WI38 (cell line): ENCODE data around the gene CALY.

Experiments
- H3K4me3 ChIP-seq: 2 replicates; pipeline ENCODE4 v1.5.1; 2011; ENCODE audit warnings: low read depth, mild to moderate bottlenecking, control low read depth, low read length
- CTCF ChIP-seq: IDR thresholded peaks from 2 replicates; pipeline ENCODE4 v1.5.1; 2012; ENCODE audit warnings: low read depth, mild to moderate bottlenecking, control low read depth, low read length

The CALY gene

DNA sequence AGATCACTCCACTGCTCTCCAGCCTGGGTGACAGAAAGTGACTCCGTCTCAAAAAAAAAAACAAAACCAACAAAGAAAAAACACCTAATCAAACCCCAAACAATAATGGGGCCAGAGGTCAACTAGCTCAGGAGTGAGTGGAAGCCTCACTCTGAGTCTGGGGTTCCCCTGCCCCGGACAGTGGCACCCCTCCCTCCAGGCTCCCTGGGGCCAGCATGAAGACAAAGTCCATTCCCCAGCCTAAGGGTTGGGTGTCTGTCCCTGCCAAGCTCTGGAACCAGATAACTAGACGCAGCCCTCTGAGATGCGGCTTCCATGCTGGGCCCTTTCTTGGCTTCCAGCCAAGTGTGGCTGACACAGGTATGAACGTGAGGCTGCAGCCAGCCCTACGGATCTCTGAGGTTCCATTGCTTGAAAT is 22.9 kb upstream of the CALY start:
- no peak for TF ChIP-seq CTCF
- H3K4me3 ChIP-seq = no peak overlapping the region

- no peak overlapping the region for H3K4me3 ChIP-seq
- TF ChIP-seq CTCF = no peak
These were observed 22.2 kb upstream of the CALY start for GRCh38 chr10:133358925-133359310.

DNA sequence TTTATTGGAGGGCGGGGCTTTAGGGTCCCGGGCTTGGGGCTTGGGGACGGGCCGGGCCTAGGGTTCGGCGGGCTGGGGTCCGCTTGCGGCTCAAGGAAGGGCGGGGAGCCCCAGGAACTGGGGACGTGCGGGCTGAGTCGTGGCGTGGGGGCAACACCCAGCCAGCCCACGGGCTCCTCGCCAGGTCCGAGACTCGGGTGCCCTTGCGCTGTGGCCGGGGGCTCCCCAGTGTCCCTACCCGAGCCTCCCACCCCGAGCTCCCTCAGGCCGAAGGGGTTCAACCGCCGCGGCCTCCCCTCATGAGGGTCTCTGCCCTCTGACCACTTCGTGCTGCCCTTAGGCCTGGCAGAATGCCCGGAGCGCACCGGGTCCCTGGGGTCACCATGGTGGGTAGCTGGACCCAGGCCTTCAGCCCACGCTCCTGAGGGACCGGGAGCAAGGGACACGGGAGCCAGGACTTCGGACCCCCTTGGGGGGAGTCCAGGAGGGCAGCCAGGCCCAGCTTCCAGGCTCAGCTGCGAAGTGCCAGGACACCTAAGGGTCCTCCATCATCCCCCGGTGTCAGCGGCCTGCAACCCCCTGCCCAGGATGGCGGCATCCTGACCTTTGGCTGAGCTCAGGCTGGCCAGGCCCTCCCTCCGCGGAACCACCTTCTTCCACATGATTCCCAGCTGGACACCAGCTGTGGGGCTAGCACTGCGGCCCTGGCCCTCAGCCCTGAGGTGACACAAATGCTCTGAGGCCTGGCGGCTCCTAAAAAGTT is 21.6 kb upstream of the CALY start:
- no peak overlapping the region for H3K4me3 ChIP-seq
- no peak for TF ChIP-seq CTCF

GRCh38 chr10:133357285-133358161 is 20.8 kb upstream of the CALY start, which contains the start of gene FUOM:
TSS of gene FUOM (minus strand) at chr10:133358019. CDS start at chr10:133358007, 12 bp downstream.
- TF ChIP-seq CTCF = no peak
- H3K4me3 ChIP-seq = peak within 1 kb of the TSS; percentile 57

- TF ChIP-seq CTCF = no peak
- peak overlapping the region; percentile 57 for H3K4me3 ChIP-seq
These were observed 20.0 kb upstream of the CALY start for GRCh38 chr10:133356549-133357284.

- H3K4me3 ChIP-seq = no peak overlapping the region
These were observed 19.3 kb upstream of the CALY start for GRCh38 chr10:133355991-133356390.

More at GRCh38 chr10:133355991-133356390, 19.3 kb upstream of the CALY start:
- no peak for TF ChIP-seq CTCF
